HFFc6 (cell line): ENCODE measurements around the gene RNU5D-1. TPM values are rescaled to one million over a fixed set of nuclear protein-coding genes. Genes with fewer than 3 reads are reported as not detected.

Experiments
- DNase-seq: peaks from one replicate; pipeline ENCODE4 v3.0.0-alpha.2; 2018
- H3K27ac Mint-ChIP-seq: 2 replicates; pipeline ENCODE4 v1.8.0; 2020; ENCODE audit warnings: mild to moderate bottlenecking, mixed read lengths
- H3K27me3 Mint-ChIP-seq: 2 replicates; pipeline ENCODE4 v1.8.0; 2021; ENCODE audit warnings: mild to moderate bottlenecking, moderate library complexity, mixed read lengths; ENCODE audit not compliant: insufficient read depth
- H3K36me3 Mint-ChIP-seq: 2 replicates; pipeline ENCODE4 v1.8.0; 2021; ENCODE audit warnings: low read depth, mixed read lengths
- H3K4me1 Mint-ChIP-seq: 2 replicates; pipeline ENCODE4 v1.8.0; 2020; ENCODE audit warnings: low read depth, mixed read lengths
- H3K4me3 Mint-ChIP-seq: 2 replicates; pipeline ENCODE4 v1.8.0; 2020; ENCODE audit warnings: mild to moderate bottlenecking, moderate library complexity, mixed read lengths
- H3K9me3 Mint-ChIP-seq: 2 replicates; pipeline ENCODE4 v1.8.0; 2020; ENCODE audit warnings: mild to moderate bottlenecking, mixed read lengths
- CTCF ChIP-seq: fragments of 200-600 bp; sonication (generic); IDR thresholded peaks from 2 replicates; pipeline ENCODE4 v1.5.0; 2021; ENCODE audit warnings: antibody characterized with exemption, mild to moderate bottlenecking
- total RNA-seq, 6 experiments: library from RNA; stranded (reverse); fragmentation: NEBNext Ultra II Directional; extraction: Animal tissue kit (Norgen Biotek cat#: 25700); gene quantifications; 2 replicates in 1 of 6; 3 replicates in 5 of 6; pipeline ENCODE4 v1.2.3, GENCODE V29; 2021

Gene RNU5D-1
- total RNA-seq, 6 experiments from 2014 or later, result not detected

- peaks cover 7% of the 10 kb centered on the region for H3K27me3 Mint-ChIP-seq
- no peaks in the 10 kb centered on the region for H3K9me3 Mint-ChIP-seq
- peaks cover 40% of the 10 kb centered on the region for H3K4me1 Mint-ChIP-seq
- H3K27ac Mint-ChIP-seq, result peak overlapping the region; percentile 96
- no peaks in the 10 kb centered on the region for H3K36me3 Mint-ChIP-seq
- peak; percentile 78 for TF ChIP-seq CTCF
- H3K4me3 Mint-ChIP-seq, result peak overlapping the region; percentile 82
- DNase-seq, result peak; percentile 41
These were observed 22.8 kb downstream of the RNU5D-1 start for GRCh38 chr1:44707959-44708831.

GRCh38 chr1:44707112-44707881, 23.7 kb downstream of the RNU5D-1 start:
- Mint-ChIP-seq H3K9me3 (no peaks in the 10 kb centered on the region), H3K27me3 (peaks cover 5% of the 10 kb centered on the region), H3K4me1 (peaks cover 40% of the 10 kb centered on the region), H3K4me3 (peak overlapping the region; percentile 82), H3K27ac (peak overlapping the region; percentile 96), H3K36me3 (no peaks in the 10 kb centered on the region)
- no peak for TF ChIP-seq CTCF
- DNase-seq, result peak; percentile 96

- H3K9me3 Mint-ChIP-seq, result no peaks in the 10 kb centered on the region
- H3K27ac Mint-ChIP-seq, result peak overlapping the region; percentile 96
- H3K36me3 Mint-ChIP-seq, result no peaks in the 10 kb centered on the region
- H3K4me3 Mint-ChIP-seq, result no peak overlapping the region
- no peak for TF ChIP-seq CTCF
- no peaks in the 10 kb centered on the region; the same call in none of the 2 replicates for H3K27me3 Mint-ChIP-seq
- DNase-seq, result no peak
- H3K4me1 Mint-ChIP-seq, result peaks cover 40% of the 10 kb centered on the region
These were observed 25.0 kb downstream of the RNU5D-1 start for GRCh38 chr1:44705938-44706337.

GRCh38 chr1:44705470-44705869, 25.5 kb downstream of the RNU5D-1 start:
- no peaks in the 10 kb centered on the region for H3K36me3 Mint-ChIP-seq
- no peak overlapping the region for H3K4me3 Mint-ChIP-seq
- H3K27ac Mint-ChIP-seq, result peak overlapping the region; percentile 14; the same call in 1 of the 2 replicates
- no peak for TF ChIP-seq CTCF
- H3K9me3 Mint-ChIP-seq, result no peaks in the 10 kb centered on the region
- peaks cover 40% of the 10 kb centered on the region for H3K4me1 Mint-ChIP-seq
- DNase-seq, result no peak
- H3K27me3 Mint-ChIP-seq, result no peaks in the 10 kb centered on the region; the same call in none of the 2 replicates

- no peak for TF ChIP-seq CTCF
- H3K27me3 Mint-ChIP-seq, result peaks cover 7% of the 10 kb centered on the region
- no peaks in the 10 kb centered on the region for H3K36me3 Mint-ChIP-seq
- no peak overlapping the region for H3K27ac Mint-ChIP-seq
- no peak overlapping the region for H3K4me3 Mint-ChIP-seq
- H3K9me3 Mint-ChIP-seq, result no peaks in the 10 kb centered on the region
- DNase-seq, result no peak
- peaks cover 8% of the 10 kb centered on the region for H3K4me1 Mint-ChIP-seq
These were observed 29.8 kb downstream of the RNU5D-1 start for GRCh38 chr1:44701141-44701573.
